Measurements from ENCODE around the gene TIGD3.

TIGD3 gene

GRCh38 chr11:65334696-65335295 lies 19.8 kb upstream of the TIGD3 start:
- H3K9ac ChIP-seq (ENCODE audit: low read length), result no peak overlapping the region
- DNase-seq, result no peak
- H3K4me3 ChIP-seq (ENCODE audit: low read depth, low read length), result peak overlapping the region; percentile 96
- no CpG with 5 or more reads among the region's 5 CpGs for WGBS (ENCODE audit: extremely low coverage, insufficient coverage, insufficient read length)
- H3K18ac ChIP-seq (ENCODE audit: low read length), result no peak overlapping the region
- H3K79me2 ChIP-seq (ENCODE audit: control insufficient read depth, insufficient read depth, low read length, poor library complexity), result peaks cover 8% of the 10 kb centered on the region
- H3K23ac ChIP-seq (ENCODE audit: low read length), result no peak overlapping the region
- H3K9me3 ChIP-seq (ENCODE audit: insufficient read depth, low read depth, low read length), result no peaks in the 10 kb centered on the region
- H3K14ac ChIP-seq (ENCODE audit: low read length), result no peak overlapping the region
- H2BK5ac ChIP-seq (ENCODE audit: low read depth, low read length, poor library complexity), result peak overlapping the region; percentile 94
- H3K27me3 ChIP-seq (ENCODE audit: insufficient read depth, low read length), result no peaks in the 10 kb centered on the region
- no peak overlapping the region for H2BK12ac ChIP-seq (ENCODE audit: low read length)
- peaks cover 6 to 8% of the 10 kb centered on the region in 2 experiments for H3K36me3 ChIP-seq (ENCODE audit: control insufficient read depth in 1 of 2, insufficient read depth in 2 of 2, low read length in 2 of 2)
- no peak overlapping the region for H2BK120ac ChIP-seq (ENCODE audit: insufficient read depth, low read length, poor library complexity)
- H4K91ac ChIP-seq (ENCODE audit: low read depth, low read length), result peak overlapping the region; percentile 88
- H3K79me1 ChIP-seq (ENCODE audit: low read length), result peaks cover 8% of the 10 kb centered on the region
- H3K4me2 ChIP-seq (ENCODE audit: low read length), result peak overlapping the region; percentile 95
- no peak overlapping the region for H4K8ac ChIP-seq (ENCODE audit: low read depth, low read length)
- peaks cover 0 to 3% of the 10 kb centered on the region in 2 experiments for H3K4me1 ChIP-seq (ENCODE audit: control insufficient read depth in 1 of 2, insufficient read depth in 2 of 2, low read length in 2 of 2)
- peak overlapping the region; percentile 78 for H3K27ac ChIP-seq (ENCODE audit: low read depth, low read length)
- H4K12ac ChIP-seq (ENCODE audit: low read depth, low read length), result no peak overlapping the region
- H2AFZ ChIP-seq (ENCODE audit: insufficient read depth, low read length, poor library complexity), result no peak overlapping the region
- H2AK5ac ChIP-seq (ENCODE audit: low read length), result no peak overlapping the region
- H3K4ac ChIP-seq (ENCODE audit: low read depth, low read length), result peak overlapping the region; percentile 94

GRCh38 chr11:65338676-65339075 lies 15.9 kb upstream of the TIGD3 start:
- no peak for DNase-seq
- Histone ChIP-seq H3K4me2 (ENCODE audit: low read length) (no peak overlapping the region), H3K4me3 (ENCODE audit: low read depth, low read length) (no peak overlapping the region), H3K23ac (ENCODE audit: low read length) (no peak overlapping the region), H3K79me2 (ENCODE audit: control insufficient read depth, insufficient read depth, low read length, poor library complexity) (peaks cover 8% of the 10 kb centered on the region), H3K9ac (ENCODE audit: low read length) (no peak overlapping the region), H2BK12ac (ENCODE audit: low read length) (no peak overlapping the region), H3K27ac (ENCODE audit: low read depth, low read length) (no peak overlapping the region), H4K8ac (ENCODE audit: low read depth, low read length) (no peak overlapping the region), H2BK120ac (ENCODE audit: insufficient read depth, low read length, poor library complexity) (no peak overlapping the region), H4K12ac (ENCODE audit: low read depth, low read length) (no peak overlapping the region), H3K36me3 (ENCODE audit: control insufficient read depth in 1 of 2, insufficient read depth in 2 of 2, low read length in 2 of 2) (peaks cover 36 to 37% of the 10 kb centered on the region in 2 experiments), H3K14ac (ENCODE audit: low read length) (no peak overlapping the region), H3K4me1 (ENCODE audit: control insufficient read depth in 1 of 2, insufficient read depth in 2 of 2, low read length in 2 of 2) (peaks cover 0 to 3% of the 10 kb centered on the region in 2 experiments), H3K9me3 (ENCODE audit: insufficient read depth, low read depth, low read length) (no peaks in the 10 kb centered on the region), H2BK5ac (ENCODE audit: low read depth, low read length, poor library complexity) (no peak overlapping the region), H2AK5ac (ENCODE audit: low read length) (no peak overlapping the region), H4K91ac (ENCODE audit: low read depth, low read length) (no peak overlapping the region), H3K18ac (ENCODE audit: low read length) (no peak overlapping the region), H3K4ac (ENCODE audit: low read depth, low read length) (peak overlapping the region; percentile 15), H2AFZ (ENCODE audit: insufficient read depth, low read length, poor library complexity) (no peak overlapping the region), H3K79me1 (ENCODE audit: low read length) (peaks cover 8% of the 10 kb centered on the region), H3K27me3 (ENCODE audit: insufficient read depth, low read length) (no peaks in the 10 kb centered on the region)
- WGBS (ENCODE audit: extremely low coverage, insufficient coverage, insufficient read length), result no CpG with 5 or more reads among the region's 7 CpGs

- H3K23ac ChIP-seq (ENCODE audit: low read length), result no peak overlapping the region
- no peaks in the 10 kb centered on the region for H3K4me1 ChIP-seq (ENCODE audit: control insufficient read depth in 1 of 2, insufficient read depth in 2 of 2, low read length in 2 of 2)
- no peak overlapping the region for H2AK5ac ChIP-seq (ENCODE audit: low read length)
- H3K4me3 ChIP-seq (ENCODE audit: low read depth, low read length), result no peak overlapping the region
- no peak overlapping the region for H3K14ac ChIP-seq (ENCODE audit: low read length)
- H3K9me3 ChIP-seq (ENCODE audit: insufficient read depth, low read depth, low read length), result no peaks in the 10 kb centered on the region
- H2BK5ac ChIP-seq (ENCODE audit: low read depth, low read length, poor library complexity), result no peak overlapping the region
- no peak overlapping the region for H2BK120ac ChIP-seq (ENCODE audit: insufficient read depth, low read length, poor library complexity)
- no peaks in the 10 kb centered on the region for H3K27me3 ChIP-seq (ENCODE audit: insufficient read depth, low read length)
- H4K8ac ChIP-seq (ENCODE audit: low read depth, low read length), result no peak overlapping the region
- no peak overlapping the region for H3K4me2 ChIP-seq (ENCODE audit: low read length)
- peaks cover 51 to 53% of the 10 kb centered on the region in 2 experiments for H3K36me3 ChIP-seq (ENCODE audit: control insufficient read depth in 1 of 2, insufficient read depth in 2 of 2, low read length in 2 of 2)
- no peak for DNase-seq
- no peak overlapping the region for H4K91ac ChIP-seq (ENCODE audit: low read depth, low read length)
- H3K79me1 ChIP-seq (ENCODE audit: low read length), result no peaks in the 10 kb centered on the region
- no CpG with 5 or more reads among the region's 11 CpGs for WGBS (ENCODE audit: extremely low coverage, insufficient coverage, insufficient read length)
- no peak overlapping the region for H2BK12ac ChIP-seq (ENCODE audit: low read length)
- H3K9ac ChIP-seq (ENCODE audit: low read length), result no peak overlapping the region
- H3K18ac ChIP-seq (ENCODE audit: low read length), result no peak overlapping the region
- no peaks in the 10 kb centered on the region for H3K79me2 ChIP-seq (ENCODE audit: control insufficient read depth, insufficient read depth, low read length, poor library complexity)
- H3K4ac ChIP-seq (ENCODE audit: low read depth, low read length), result no peak overlapping the region
- no peak overlapping the region for H3K27ac ChIP-seq (ENCODE audit: low read depth, low read length)
- no peak overlapping the region for H2AFZ ChIP-seq (ENCODE audit: insufficient read depth, low read length, poor library complexity)
- H4K12ac ChIP-seq (ENCODE audit: low read depth, low read length), result no peak overlapping the region
These were observed 14.3 kb upstream of the TIGD3 start for GRCh38 chr11:65340226-65340625.

GRCh38 chr11:65341856-65342255 lies 12.7 kb upstream of the TIGD3 start:
- DNase-seq, result no peak
- Histone ChIP-seq H2AFZ (ENCODE audit: insufficient read depth, low read length, poor library complexity) (no peak overlapping the region), H3K9me3 (ENCODE audit: insufficient read depth, low read depth, low read length) (no peaks in the 10 kb centered on the region), H3K36me3 (ENCODE audit: control insufficient read depth in 1 of 2, insufficient read depth in 2 of 2, low read length in 2 of 2) (peaks cover 60 to 68% of the 10 kb centered on the region in 2 experiments), H3K4me3 (ENCODE audit: low read depth, low read length) (no peak overlapping the region), H3K23ac (ENCODE audit: low read length) (no peak overlapping the region), H3K9ac (ENCODE audit: low read length) (no peak overlapping the region), H3K4me2 (ENCODE audit: low read length) (no peak overlapping the region), H3K4me1 (ENCODE audit: control insufficient read depth in 1 of 2, insufficient read depth in 2 of 2, low read length in 2 of 2) (no peaks in the 10 kb centered on the region), H3K18ac (ENCODE audit: low read length) (no peak overlapping the region), H3K27me3 (ENCODE audit: insufficient read depth, low read length) (no peaks in the 10 kb centered on the region), H3K79me1 (ENCODE audit: low read length) (no peaks in the 10 kb centered on the region), H3K27ac (ENCODE audit: low read depth, low read length) (no peak overlapping the region), H2AK5ac (ENCODE audit: low read length) (no peak overlapping the region), H4K8ac (ENCODE audit: low read depth, low read length) (no peak overlapping the region), H2BK5ac (ENCODE audit: low read depth, low read length, poor library complexity) (no peak overlapping the region), H2BK12ac (ENCODE audit: low read length) (no peak overlapping the region), H3K79me2 (ENCODE audit: control insufficient read depth, insufficient read depth, low read length, poor library complexity) (no peaks in the 10 kb centered on the region), H3K4ac (ENCODE audit: low read depth, low read length) (no peak overlapping the region), H4K91ac (ENCODE audit: low read depth, low read length) (no peak overlapping the region), H2BK120ac (ENCODE audit: insufficient read depth, low read length, poor library complexity) (no peak overlapping the region), H4K12ac (ENCODE audit: low read depth, low read length) (no peak overlapping the region), H3K14ac (ENCODE audit: low read length) (no peak overlapping the region)
- no CpG with 5 or more reads among the region's 3 CpGs for WGBS (ENCODE audit: extremely low coverage, insufficient coverage, insufficient read length)

Measured in trophoblast cell (in vitro differentiated cells and primary cell).